ENCODE data around the gene SRGAP3.

- TF ChIP-seq, protein P1, sequence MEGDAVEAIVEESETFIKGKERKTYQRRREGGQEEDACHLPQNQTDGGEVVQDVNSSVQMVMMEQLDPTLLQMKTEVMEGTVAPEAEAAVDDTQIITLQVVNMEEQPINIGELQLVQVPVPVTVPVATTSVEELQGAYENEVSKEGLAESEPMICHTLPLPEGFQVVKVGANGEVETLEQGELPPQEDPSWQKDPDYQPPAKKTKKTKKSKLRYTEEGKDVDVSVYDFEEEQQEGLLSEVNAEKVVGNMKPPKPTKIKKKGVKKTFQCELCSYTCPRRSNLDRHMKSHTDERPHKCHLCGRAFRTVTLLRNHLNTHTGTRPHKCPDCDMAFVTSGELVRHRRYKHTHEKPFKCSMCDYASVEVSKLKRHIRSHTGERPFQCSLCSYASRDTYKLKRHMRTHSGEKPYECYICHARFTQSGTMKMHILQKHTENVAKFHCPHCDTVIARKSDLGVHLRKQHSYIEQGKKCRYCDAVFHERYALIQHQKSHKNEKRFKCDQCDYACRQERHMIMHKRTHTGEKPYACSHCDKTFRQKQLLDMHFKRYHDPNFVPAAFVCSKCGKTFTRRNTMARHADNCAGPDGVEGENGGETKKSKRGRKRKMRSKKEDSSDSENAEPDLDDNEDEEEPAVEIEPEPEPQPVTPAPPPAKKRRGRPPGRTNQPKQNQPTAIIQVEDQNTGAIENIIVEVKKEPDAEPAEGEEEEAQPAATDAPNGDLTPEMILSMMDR (conservative IDR thresholded peaks at IDR 0.05 in 1 of 2, IDR thresholded peaks at IDR 0.05 in 1 of 2; ENCODE audit: low read depth in 1 of 2, low read length in 2 of 2) = no peak
- TF ChIP-seq EZH2 (IDR thresholded peaks at IDR 0.05; ENCODE audit: low read length, missing control alignments) = no peak
These were observed 206.4 kb downstream of the SRGAP3 start for GRCh38 chr3:9043063-9043462.
